ENCODE results near the gene MESD.

The MESD gene

DNA sequence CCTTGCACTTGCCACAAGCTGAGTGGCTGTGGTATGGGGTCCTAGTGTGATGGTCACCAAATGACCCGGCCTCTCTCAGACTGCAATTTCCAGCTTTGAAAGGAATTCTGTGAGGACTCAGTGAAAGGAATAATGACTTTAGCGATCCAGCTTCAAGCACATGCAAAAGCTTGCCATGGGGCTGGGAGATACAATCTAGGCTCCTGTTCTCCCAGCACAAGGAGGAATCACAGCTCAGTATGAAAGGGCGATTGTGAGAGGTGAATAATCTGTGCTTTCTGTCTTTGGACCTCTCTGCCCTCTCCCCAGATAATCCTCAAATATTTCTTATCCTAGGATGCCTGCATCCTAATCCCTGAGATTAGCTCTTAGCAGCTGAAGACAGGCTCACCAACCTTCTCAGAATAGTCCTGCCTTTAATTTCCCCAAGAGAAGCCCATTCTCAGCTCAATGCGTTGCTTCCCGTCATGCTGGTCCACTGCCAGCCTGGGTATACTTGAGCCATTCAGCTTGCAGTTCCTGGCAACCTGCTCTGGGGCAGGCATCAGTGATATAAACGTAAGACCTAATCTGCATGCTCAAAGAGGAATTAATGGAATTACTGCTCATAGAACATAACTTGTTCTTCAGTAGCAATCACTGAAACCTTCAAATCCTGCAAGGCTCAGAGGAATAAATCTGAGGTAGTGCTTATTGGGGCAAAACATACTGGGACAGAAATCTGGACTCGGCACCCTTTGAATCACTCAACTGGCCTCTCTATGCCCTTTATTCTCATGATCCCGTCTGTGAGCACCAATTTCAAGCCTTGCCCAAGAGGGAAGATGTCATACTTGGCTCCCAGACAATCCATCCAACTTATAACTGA, 26.2 kb upstream of the MESD start:
- ATAC-seq = no peak
- DNase-seq = no peak

GRCh38 chr15:81014446-81015093, 25.0 kb upstream of the MESD start:
- ATAC-seq (no peak), DNase-seq (no peak)

- ATAC-seq (no peak), DNase-seq (no peak)
These were observed 23.8 kb upstream of the MESD start for GRCh38 chr15:81013396-81013929.

GRCh38 chr15:81012588-81012987, 23.0 kb upstream of the MESD start:
- ATAC-seq = no peak
- DNase-seq = no peak

GRCh38 chr15:81011593-81011992, 22.0 kb upstream of the MESD start:
- ATAC-seq (no peak), DNase-seq (no peak)

- DNase-seq (no peak), ATAC-seq (no peak)
These were observed 20.5 kb upstream of the MESD start for GRCh38 chr15:81010086-81010485.

GRCh38 chr15:81008312-81008711, 18.7 kb upstream of the MESD start:
- DNase-seq = no peak
- no peak for ATAC-seq

GRCh38 chr15:81007428-81008064, 17.9 kb upstream of the MESD start:
- DNase-seq (no peak), ATAC-seq (no peak)

DNA sequence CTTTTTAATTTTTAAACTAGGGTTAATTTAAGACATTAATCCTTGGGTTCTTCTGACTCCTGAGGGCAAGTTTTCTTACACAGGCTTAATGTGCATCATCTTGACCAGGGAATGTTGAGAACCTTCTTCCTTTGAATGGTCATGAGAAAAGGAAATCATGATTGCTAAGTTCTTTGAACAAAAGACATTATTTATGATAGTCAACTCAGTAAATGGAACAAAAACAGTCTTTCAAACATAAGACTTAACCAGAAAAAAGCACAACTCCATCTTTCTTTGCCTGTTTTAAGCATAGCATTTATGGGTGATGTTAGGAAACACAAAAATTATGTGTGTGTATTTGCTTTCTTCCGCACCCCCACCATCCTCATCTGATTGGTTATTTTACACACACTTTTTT, 16.5 kb upstream of the MESD start:
- ATAC-seq = no peak
- DNase-seq = no peak

- no peak for ATAC-seq
- no peak for DNase-seq
These were observed 13.4 kb upstream of the MESD start for GRCh38 chr15:81003097-81003350.

DNA sequence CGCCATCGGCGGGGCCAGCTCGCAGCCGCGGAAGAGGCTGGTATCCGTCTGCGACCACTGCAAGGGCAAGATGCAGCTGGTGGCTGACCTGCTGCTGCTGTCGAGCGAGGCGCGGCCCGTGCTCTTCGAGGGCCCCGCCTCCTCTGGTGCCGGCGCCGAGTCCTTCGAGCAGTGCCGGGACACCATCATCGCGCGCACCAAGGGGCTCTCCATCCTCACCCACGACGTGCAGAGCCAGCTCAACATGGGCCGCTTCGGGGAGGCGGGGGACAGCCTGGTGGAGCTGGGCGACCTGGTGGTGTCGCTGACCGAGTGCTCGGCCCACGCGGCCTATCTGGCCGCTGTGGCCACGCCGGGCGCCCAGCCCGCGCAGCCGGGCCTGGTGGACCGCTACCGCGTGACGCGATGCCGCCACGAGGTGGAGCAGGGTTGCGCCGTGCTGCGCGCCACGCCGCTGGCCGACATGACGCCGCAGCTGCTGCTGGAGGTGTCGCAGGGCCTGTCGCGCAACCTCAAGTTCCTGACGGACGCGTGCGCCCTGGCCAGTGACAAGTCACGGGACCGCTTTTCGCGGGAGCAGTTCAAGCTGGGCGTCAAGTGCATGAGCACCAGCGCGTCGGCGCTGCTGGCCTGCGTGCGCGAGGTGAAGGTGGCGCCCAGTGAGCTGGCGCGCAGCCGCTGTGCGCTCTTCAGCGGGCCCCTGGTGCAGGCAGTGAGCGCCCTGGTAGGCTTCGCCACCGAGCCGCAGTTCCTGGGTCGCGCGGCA, 12.9 kb upstream of the MESD start:
- DNase-seq (peak; percentile 21), ATAC-seq (no peak)

DNA sequence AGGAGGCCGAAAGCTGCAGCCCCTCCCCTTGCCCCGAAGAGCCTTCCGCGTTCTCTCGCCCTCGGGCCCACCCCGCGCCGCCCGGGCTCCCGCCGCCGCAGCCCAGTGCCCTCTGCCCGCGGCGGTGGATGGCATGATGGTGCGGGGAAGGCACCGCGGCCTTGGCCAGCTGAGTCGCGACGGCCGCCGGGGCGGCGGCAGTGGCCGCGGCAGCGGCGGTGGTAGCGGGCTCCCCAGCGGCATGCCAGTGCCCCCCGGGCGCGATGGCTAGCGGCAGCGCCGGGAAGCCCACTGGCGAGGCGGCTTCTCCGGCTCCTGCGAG, 12.4 kb upstream of the MESD start:
- peak; percentile 6 for ATAC-seq
- no peak for DNase-seq

GRCh38 chr15:81001152-81002008, 11.8 kb upstream of the MESD start:
- DNase-seq = peak; percentile 60
- ATAC-seq = peak; percentile 48

- ATAC-seq (peak; percentile 73), DNase-seq (peak; percentile 88)
These were observed 11.1 kb upstream of the MESD start, which contains the start of gene TLNRD1 for GRCh38 chr15:81000624-81001151. Gene TLNRD1, plus strand, starts transcription at chr15:81000923. Its CDS starts 1,349 bp downstream, at chr15:81002272.

DNA sequence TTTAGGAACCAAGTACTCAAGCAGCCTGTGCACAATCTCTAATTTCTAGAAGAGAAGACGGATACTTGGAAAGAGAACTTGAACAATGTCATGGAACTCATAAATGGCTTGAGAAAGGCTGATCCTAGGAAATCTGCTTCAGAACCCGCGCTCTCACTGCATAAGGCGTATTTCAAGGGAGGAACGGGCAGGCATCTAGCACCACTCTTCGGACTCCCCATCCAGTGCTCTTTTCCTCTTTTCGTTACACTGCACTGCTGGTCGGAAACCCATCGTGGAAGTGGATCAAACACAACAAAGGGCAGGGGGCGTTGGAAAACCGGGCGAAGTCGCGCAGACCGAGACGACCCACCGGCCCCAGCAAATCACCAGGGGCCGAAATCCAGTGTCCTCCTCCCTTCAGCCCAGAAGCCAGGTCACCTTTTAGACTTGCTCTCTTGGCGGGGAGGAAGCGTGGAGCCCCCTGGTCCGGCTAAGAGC, 10.6 kb upstream of the MESD start:
- DNase-seq (no peak), ATAC-seq (no peak)

GRCh38 chr15:80999623-81000036, 10.0 kb upstream of the MESD start:
- ATAC-seq = no peak
- DNase-seq = peak; percentile 71

- DNase-seq (no peak), ATAC-seq (no peak)
These were observed 8.6 kb upstream of the MESD start for GRCh38 chr15:80998251-80998650.

GRCh38 chr15:80997692-80998091, 8.1 kb upstream of the MESD start:
- DNase-seq (no peak), ATAC-seq (no peak)

DNA sequence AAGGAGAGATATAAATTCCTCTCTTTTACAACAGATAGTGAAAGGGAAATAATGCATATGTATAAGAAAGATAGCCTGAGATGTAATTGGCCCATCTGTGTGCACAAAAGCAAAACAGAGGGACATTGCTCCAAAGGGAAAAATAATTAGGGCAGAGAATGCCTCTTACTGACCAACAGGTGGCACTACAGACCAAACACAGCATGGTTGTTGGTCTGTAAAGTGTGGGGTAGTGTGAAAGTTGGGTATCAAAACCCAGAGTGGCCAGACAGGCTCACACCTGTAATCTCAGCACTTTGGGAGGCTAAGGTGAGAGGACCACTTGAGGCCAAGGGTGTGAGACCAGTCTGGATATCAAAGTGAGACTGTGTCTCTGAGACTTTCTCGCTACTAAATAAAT, 6.6 kb upstream of the MESD start:
- no peak for DNase-seq

GRCh38 chr15:80992441-80992840, 2.8 kb upstream of the MESD start:
- DNase-seq (no peak), ATAC-seq (no peak)

More for the DNA sequence above, 6.6 kb upstream of the MESD start:
- no peak for ATAC-seq

- no peak for ATAC-seq
These were observed 2.4 kb upstream of the MESD start for GRCh38 chr15:80992006-80992405.

More at GRCh38 chr15:80992006-80992405, 2.4 kb upstream of the MESD start:
- no peak for DNase-seq

Data from stimulated activated naive CD8-positive, alpha-beta T cell treated with anti-CD3 and anti-CD28 coated beads, Interleukin-15, Interleukin-2, amounts not matched to agents 100 U/mL and 50 U/mL, for 24 hours (primary cell).